MCF 10A (cell line): ENCODE measurements around the gene AK4. TPM values are rescaled to one million over a fixed set of nuclear protein-coding genes. Genes with fewer than 3 reads are reported as not detected.

ENCODE experiments used
- BruUV-seq: library from RNA; stranded (reverse); fragments of 400-500 nt; replicated peaks from 2 replicates; lab custom pipeline; 2021; lab: Mats Ljungman, UMichigan
- CTCF ChIA-PET: fragments of 300-600 bp; sonication (Branson Sonifier 250); formaldehyde crosslinking; extraction: SDS; loops from one replicate; lab custom pipeline; 2021; ENCODE audit warnings: antibody characterized with exemption, inconsistent platforms; lab: Yijun Ruan, JAX
- POLR2A ChIA-PET: fragments of 300-600, 350-650 bp; sonication (Branson Sonifier 250); formaldehyde crosslinking; extraction: SDS; loops from one replicate; lab custom pipeline; 2020; ENCODE audit warnings: antibody characterized with exemption, inconsistent platforms; lab: Yijun Ruan, JAX
- DNase-seq: peaks from one replicate; pipeline ENCODE4 v3.0.0-alpha.2; 2018; ENCODE audit not compliant: unreplicated experiment
- H3K27ac Mint-ChIP-seq: one replicate; pipeline ENCODE4 v1.8.0; 2022; ENCODE audit warnings: mild to moderate bottlenecking, low read depth, mixed read lengths; ENCODE audit not compliant: unreplicated experiment
- H3K27me3 Mint-ChIP-seq: one replicate; pipeline ENCODE4 v1.8.0; 2022; ENCODE audit warnings: mixed read lengths; ENCODE audit not compliant: insufficient read depth, unreplicated experiment
- H3K36me3 Mint-ChIP-seq: one replicate; pipeline ENCODE4 v1.8.0; 2022; ENCODE audit warnings: mild to moderate bottlenecking, moderate library complexity, mixed read lengths; ENCODE audit not compliant: insufficient read depth, unreplicated experiment
- H3K4me1 Mint-ChIP-seq: one replicate; pipeline ENCODE4 v1.8.0; 2022; ENCODE audit warnings: mixed read lengths; ENCODE audit not compliant: insufficient read depth, unreplicated experiment
- H3K4me3 Mint-ChIP-seq: one replicate; pipeline ENCODE4 v1.8.0; 2022; ENCODE audit warnings: mild to moderate bottlenecking, moderate library complexity, mixed read lengths; ENCODE audit not compliant: unreplicated experiment
- H3K9me3 Mint-ChIP-seq: one replicate; pipeline ENCODE4 v1.8.0; 2022; ENCODE audit warnings: mixed read lengths; ENCODE audit not compliant: unreplicated experiment
- intact Hi-C: fragments of 100-400 bp; cut with micrococcal nuclease; formaldehyde crosslinking; loops from 2 replicates; pipeline ENCODE4 v1.14.1; 2022
- total RNA-seq: library from RNA; stranded (reverse); gene quantifications from 2 replicates; pipeline ENCODE4 v1.2.3, GENCODE V29; 2022
- TF ChIP-seq, protein P1 (sequence below): fragments of 200-600 bp; IDR thresholded peaks from one replicate; pipeline ENCODE4 v1.8.0; 2022; ENCODE audit warnings: antibody characterized with exemption, mild to moderate bottlenecking; ENCODE audit not compliant: unreplicated experiment

The AK4 gene
- total RNA-seq, 1 experiment from 2014 or later: 57.1 TPM

DNA sequence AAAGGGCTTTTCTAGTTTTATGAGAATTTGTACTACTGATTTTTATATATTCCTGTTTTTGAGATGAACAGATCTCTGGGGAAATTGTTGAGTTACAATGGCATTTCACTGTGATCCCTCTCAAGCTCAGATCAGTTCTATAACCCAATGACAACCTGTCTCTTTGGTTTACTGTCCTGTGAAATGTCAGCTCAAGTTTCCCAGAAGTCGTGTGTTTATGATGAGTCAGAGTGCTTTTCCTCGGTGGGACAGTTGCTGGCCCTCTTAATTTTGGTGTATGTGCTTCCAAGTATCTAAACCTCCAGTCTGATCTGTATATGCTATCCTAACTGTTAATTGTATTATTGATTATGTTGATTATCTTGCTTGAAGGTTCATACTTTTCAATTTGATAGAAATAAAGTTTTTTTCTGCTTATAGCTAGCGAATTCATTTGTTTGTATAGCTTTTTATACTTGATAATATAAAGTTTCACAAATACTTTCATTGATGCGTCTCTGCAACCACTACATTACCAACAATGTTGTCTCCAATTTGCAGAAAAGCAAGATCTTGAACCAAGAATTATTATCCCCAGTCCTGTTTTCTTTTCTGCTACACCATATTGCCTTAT is 83.8 kb downstream of the AK4 start:
- Mint-ChIP-seq H3K9me3 (no peaks in the 10 kb centered on the region), H3K4me3 (no peak overlapping the region), H3K27me3 (no peaks in the 10 kb centered on the region), H3K4me1 (peaks cover 17% of the 10 kb centered on the region), H3K27ac (no peak overlapping the region), H3K36me3 (peaks cover 8% of the 10 kb centered on the region)
- TF ChIP-seq, protein P1, sequence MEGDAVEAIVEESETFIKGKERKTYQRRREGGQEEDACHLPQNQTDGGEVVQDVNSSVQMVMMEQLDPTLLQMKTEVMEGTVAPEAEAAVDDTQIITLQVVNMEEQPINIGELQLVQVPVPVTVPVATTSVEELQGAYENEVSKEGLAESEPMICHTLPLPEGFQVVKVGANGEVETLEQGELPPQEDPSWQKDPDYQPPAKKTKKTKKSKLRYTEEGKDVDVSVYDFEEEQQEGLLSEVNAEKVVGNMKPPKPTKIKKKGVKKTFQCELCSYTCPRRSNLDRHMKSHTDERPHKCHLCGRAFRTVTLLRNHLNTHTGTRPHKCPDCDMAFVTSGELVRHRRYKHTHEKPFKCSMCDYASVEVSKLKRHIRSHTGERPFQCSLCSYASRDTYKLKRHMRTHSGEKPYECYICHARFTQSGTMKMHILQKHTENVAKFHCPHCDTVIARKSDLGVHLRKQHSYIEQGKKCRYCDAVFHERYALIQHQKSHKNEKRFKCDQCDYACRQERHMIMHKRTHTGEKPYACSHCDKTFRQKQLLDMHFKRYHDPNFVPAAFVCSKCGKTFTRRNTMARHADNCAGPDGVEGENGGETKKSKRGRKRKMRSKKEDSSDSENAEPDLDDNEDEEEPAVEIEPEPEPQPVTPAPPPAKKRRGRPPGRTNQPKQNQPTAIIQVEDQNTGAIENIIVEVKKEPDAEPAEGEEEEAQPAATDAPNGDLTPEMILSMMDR: no peak
- no TSS peak for BruUV-seq
- ChIA-PET CTCF (interaction anchor here (0.8 to 10.3 kb wide), 5 partner anchors 15 to 455 kb away, joined by 3 to 78 read pairs (median 6); no protein-coding TSS in a partner anchor), POLR2A (interaction anchor here (0.6 to 1.5 kb wide), 4 partner anchors 22 to 946 kb away, joined by 3 to 4 read pairs (median 4); no protein-coding TSS in a partner anchor)
- peak; percentile 9 for DNase-seq
- intact Hi-C loops: no loop called here

- H3K4me1 Mint-ChIP-seq: peaks cover 17% of the 10 kb centered on the region
- intact Hi-C loops: no loop called here
- no peak for DNase-seq
- ChIA-PET POLR2A (interaction anchor here (1.5 kb wide), 1 partner anchor 187 kb away, joined by 4 read pairs; no protein-coding TSS in a partner anchor), CTCF (interaction anchor here (0.7 to 10.3 kb wide), 5 partner anchors 16 to 454 kb away, joined by 3 to 78 read pairs (median 6); no protein-coding TSS in a partner anchor)
- no peak overlapping the region for H3K27ac Mint-ChIP-seq
- no peak overlapping the region for H3K4me3 Mint-ChIP-seq
- peaks cover 8% of the 10 kb centered on the region for H3K36me3 Mint-ChIP-seq
- no peaks in the 10 kb centered on the region for H3K9me3 Mint-ChIP-seq
- no TSS peak for BruUV-seq
- H3K27me3 Mint-ChIP-seq: no peaks in the 10 kb centered on the region
- TF ChIP-seq, protein P1: no peak
These were observed 84.5 kb downstream of the AK4 start for GRCh38 chr1:65232461-65232990.

GRCh38 chr1:65233782-65234181 is 85.8 kb downstream of the AK4 start:
- TF ChIP-seq, protein P1: no peak
- Mint-ChIP-seq H3K4me1 (peaks cover 17% of the 10 kb centered on the region), H3K36me3 (peaks cover 8% of the 10 kb centered on the region), H3K9me3 (no peaks in the 10 kb centered on the region), H3K4me3 (no peak overlapping the region), H3K27ac (no peak overlapping the region), H3K27me3 (no peaks in the 10 kb centered on the region)
- no peak for DNase-seq
- POLR2A ChIA-PET: no interaction called here
- BruUV-seq: no TSS peak
- CTCF ChIA-PET: interaction anchor here (0.7 to 10.3 kb wide), 4 partner anchors 18 to 486 kb away, joined by 3 to 78 read pairs (median 3); no protein-coding TSS in a partner anchor
- intact Hi-C loops: no loop called here
